Panc1 (cell line): ENCODE results near the gene KLF2.

Source experiments
- CTCF ChIP-seq: fragments of 450-650 bp; IDR thresholded peaks from 2 replicates; pipeline ENCODE4 v1.5.1; 2017; ENCODE audit warnings: mild to moderate bottlenecking
- POLR2AphosphoS5 ChIP-seq: IDR thresholded peaks from 2 replicates; pipeline ENCODE4 v1.6.1; 2012; ENCODE audit warnings: mild to moderate bottlenecking, low read depth, low read length, moderate library complexity
- REST ChIP-seq, 2 experiments: IDR thresholded peaks; 2 replicates each; pipeline ENCODE4 v1.6.1; 2011 to 2012; ENCODE audit warnings: low read depth in 2 of 2, control low read depth in 1 of 2, low read length in 1 of 2, mild to moderate bottlenecking in 1 of 2, moderate library complexity in 1 of 2; ENCODE audit not compliant: insufficient read depth in 1 of 2
- SIN3A ChIP-seq: IDR thresholded peaks from 2 replicates; pipeline ENCODE4 v1.6.1; 2012; ENCODE audit warnings: low read depth, mild to moderate bottlenecking, low read length, moderate library complexity, borderline replicate concordance; ENCODE audit not compliant: insufficient read depth
- TCF7L2 ChIP-seq: IDR thresholded peaks from 2 replicates; pipeline ENCODE4 v1.6.1; 2011; ENCODE audit warnings: mild to moderate bottlenecking, low read depth, low read length, inconsistent platforms

- TF ChIP-seq CTCF (no peak), SIN3A (no peak), POLR2AphosphoS5 (no peak), REST (IDR thresholded peaks at IDR 0.05; ENCODE audit: insufficient read depth in 1 of 2, low read depth in 2 of 2, low read length in 1 of 2) (no peak), TCF7L2 (no peak)
Measured at GRCh38 chr19:16360738-16361137, 36.1 kb downstream of the KLF2 start.
